Gastrocnemius medialis (tissue), 4 donors: Measurements from ENCODE around the gene BPGM. TPM values are rescaled to one million over a fixed set of nuclear protein-coding genes. Genes with fewer than 3 reads are reported as not detected.

Experiments
- ATAC-seq, 2 donors: fragments of 150-250 bp; one replicate each; pipeline ENCODE4 v1.9.1; 2016
- DNase-seq, 2 donors: peaks; one replicate each; pipeline ENCODE4 v3.0.0-alpha.2; 2019
- H3K27ac ChIP-seq, 4 donors: fragments of 200-600 bp; sonication (generic); 1 replicate in 1 of 4; 2 replicates in 3 of 4; pipeline ENCODE4 v1.5.1; 2016 to 2018; ENCODE audit warnings: mild to moderate bottlenecking in 2 of 4, moderate library complexity in 1 of 4
- H3K27me3 ChIP-seq, 3 donors: fragments of 200-600 bp; sonication (generic) in 2 of 3; 1 replicate in 1 of 3; 2 replicates in 2 of 3; pipeline versions ENCODE4 v1.5.1 to v1.6.0; 2016 to 2019; ENCODE audit warnings: mild to moderate bottlenecking in 1 of 3, moderate library complexity in 1 of 3
- H3K36me3 ChIP-seq, 2 donors: fragments of 200-600 bp; sonication (generic) in 1 of 2; one replicate each; pipeline ENCODE4 v1.5.1; 2017 to 2018
- H3K4me1 ChIP-seq, 2 donors: fragments of 200-600 bp; sonication (generic) in 1 of 2; one replicate each; pipeline ENCODE4 v1.5.1; 2016 to 2017; ENCODE audit warnings: mild to moderate bottlenecking in 2 of 2
- H3K4me3 ChIP-seq, 4 donors: fragments of 200-600 bp; sonication (generic) in 3 of 4; 1 replicate in 1 of 4; 2 replicates in 3 of 4; pipeline ENCODE4 v1.5.1; 2016 to 2019; ENCODE audit warnings: mild to moderate bottlenecking in 2 of 4
- H3K9me3 ChIP-seq, 3 donors: fragments of 200-600 bp; sonication (generic) in 2 of 3; 1 replicate in 1 of 3; 2 replicates in 2 of 3; pipeline ENCODE4 v1.5.1; 2016 to 2019
- POLR2A ChIP-seq, 2 donors: fragments of 450-650 bp; IDR thresholded peaks; one replicate each; pipeline ENCODE4 v1.6.1; 2017; ENCODE audit warnings: antibody characterized with exemption in 2 of 2, mild to moderate bottlenecking in 2 of 2, moderate library complexity in 2 of 2
- in situ Hi-C, 4 donors: fragments of 200-750 bp; cut with MboI; loops; one replicate each; pipeline versions ENCODE4 v1.15.0 to v1.8.0; 2017; ENCODE audit warnings: low sequenced_read_pairs in 4 of 4
- intact Hi-C: fragments of 100-400 bp; cut with DNase I; formaldehyde crosslinking; loops from one replicate; pipeline ENCODE4 v1.15.1; 2023; ENCODE audit warnings: low total_unique reads
- total RNA-seq, 4 donors: library from RNA; depleted of rRNA; stranded (reverse); fragments of >200 nt; gene quantifications; one replicate each; pipeline versions ENCODE4 v1.1.0 to v1.2.3, GENCODE V29; 2016
- TF ChIP-seq, protein P1 (sequence below), 5 experiments: fragments of 450-650 bp in 3 of 5; fragments of 200-600 bp in 2 of 5; sonication (generic) in 2 of 5; IDR thresholded peaks in 4 of 5; conservative IDR thresholded peaks in 1 of 5; 1 replicate in 4 of 5; 2 replicates in 1 of 5; pipeline ENCODE4 v1.5.1; 2016 to 2019; ENCODE audit warnings: antibody characterized with exemption in 5 of 5, mild to moderate bottlenecking in 3 of 5, moderate library complexity in 3 of 5

The BPGM gene
- total RNA-seq, 4 donors from 2014 or later: 11.3 to 24.5 (median 13.6) TPM

DNA sequence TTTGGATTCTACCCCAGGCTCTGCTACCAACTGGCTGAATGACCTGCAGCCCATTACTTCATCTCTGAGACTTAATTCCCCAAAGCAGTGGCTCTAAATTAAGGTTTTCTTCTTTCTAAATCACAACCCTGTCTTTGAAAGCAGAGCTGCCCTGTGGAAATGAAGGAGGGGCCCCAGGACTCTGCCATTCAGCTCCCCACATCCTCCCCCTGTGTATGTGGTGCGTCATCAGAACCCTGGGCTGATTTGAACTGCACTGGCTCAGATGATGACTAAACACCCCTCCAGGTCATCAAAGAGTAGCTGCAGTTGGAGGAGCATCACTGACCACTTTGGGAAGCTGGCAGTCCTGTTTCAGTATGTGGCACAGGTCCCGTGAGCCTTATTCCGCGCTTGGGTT lies 46.6 kb downstream of the BPGM start:
- peak in 1 of 2 donors; percentile 9 for ATAC-seq
- no peak overlapping the region for H3K4me3 ChIP-seq
- no peaks in the 10 kb centered on the region for H3K36me3 ChIP-seq
- H3K27me3 ChIP-seq: no peaks in the 10 kb centered on the region
- H3K27ac ChIP-seq: peak overlapping the region in 1 of 4 donors; percentile 30
- H3K4me1 ChIP-seq: peaks cover 0 to 7% of the 10 kb centered on the region in 2 donors
- DNase-seq: peak in 1 of 2 donors; percentile 38
- TF ChIP-seq, protein P1, sequence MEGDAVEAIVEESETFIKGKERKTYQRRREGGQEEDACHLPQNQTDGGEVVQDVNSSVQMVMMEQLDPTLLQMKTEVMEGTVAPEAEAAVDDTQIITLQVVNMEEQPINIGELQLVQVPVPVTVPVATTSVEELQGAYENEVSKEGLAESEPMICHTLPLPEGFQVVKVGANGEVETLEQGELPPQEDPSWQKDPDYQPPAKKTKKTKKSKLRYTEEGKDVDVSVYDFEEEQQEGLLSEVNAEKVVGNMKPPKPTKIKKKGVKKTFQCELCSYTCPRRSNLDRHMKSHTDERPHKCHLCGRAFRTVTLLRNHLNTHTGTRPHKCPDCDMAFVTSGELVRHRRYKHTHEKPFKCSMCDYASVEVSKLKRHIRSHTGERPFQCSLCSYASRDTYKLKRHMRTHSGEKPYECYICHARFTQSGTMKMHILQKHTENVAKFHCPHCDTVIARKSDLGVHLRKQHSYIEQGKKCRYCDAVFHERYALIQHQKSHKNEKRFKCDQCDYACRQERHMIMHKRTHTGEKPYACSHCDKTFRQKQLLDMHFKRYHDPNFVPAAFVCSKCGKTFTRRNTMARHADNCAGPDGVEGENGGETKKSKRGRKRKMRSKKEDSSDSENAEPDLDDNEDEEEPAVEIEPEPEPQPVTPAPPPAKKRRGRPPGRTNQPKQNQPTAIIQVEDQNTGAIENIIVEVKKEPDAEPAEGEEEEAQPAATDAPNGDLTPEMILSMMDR (IDR thresholded peaks at IDR 0.05 in 4 of 5, conservative IDR thresholded peaks at IDR 0.05 in 1 of 5): no peak
- no peak for TF ChIP-seq POLR2A (IDR thresholded peaks at IDR 0.05)
- in situ Hi-C loops: loop anchor here in 2 of 4 donors (25.0 kb wide), 1 partner anchor 269 kb away; no protein-coding TSS in a partner anchor
- no peaks in the 10 kb centered on the region for H3K9me3 ChIP-seq
- intact Hi-C loops: loop anchor here (5.0 to 10.0 kb wide), 3 partner anchors 202 to 479 kb away; partner anchors contain the start of gene CYREN

DNA sequence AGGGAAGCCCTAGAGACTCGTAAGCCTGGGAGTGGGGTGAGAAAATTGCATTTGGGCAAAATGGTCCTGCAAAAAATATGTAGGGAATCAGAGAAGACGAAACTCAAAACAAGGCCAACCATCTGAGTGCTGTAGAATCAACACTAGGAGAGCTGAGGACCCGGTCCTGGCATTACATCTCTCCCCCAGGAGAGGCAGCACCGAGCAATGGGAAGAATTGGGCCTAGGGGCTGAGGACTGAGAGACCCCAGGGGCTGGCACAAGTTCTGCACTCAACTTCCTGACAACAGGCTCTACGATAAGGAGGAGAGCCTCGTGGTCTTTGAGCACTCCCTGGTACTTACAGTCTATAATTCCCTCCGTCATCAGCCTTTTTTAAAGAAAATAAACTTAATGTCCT lies 47.6 kb downstream of the BPGM start:
- intact Hi-C loops: loop anchor here (5.0 to 10.0 kb wide), 3 partner anchors 201 to 478 kb away; partner anchors contain the start of gene CYREN
- in situ Hi-C loops: loop anchor here in 2 of 4 donors (25.0 kb wide), 1 partner anchor 268 kb away; no protein-coding TSS in a partner anchor
- peaks cover 0 to 7% of the 10 kb centered on the region in 2 donors for H3K4me1 ChIP-seq
- no peaks in the 10 kb centered on the region for H3K36me3 ChIP-seq
- no peaks in the 10 kb centered on the region for H3K27me3 ChIP-seq
- TF ChIP-seq, protein P1 (IDR thresholded peaks at IDR 0.05 in 4 of 5, conservative IDR thresholded peaks at IDR 0.05 in 1 of 5): no peak
- DNase-seq (no peak), ATAC-seq (no peak)
- no peak overlapping the region for H3K4me3 ChIP-seq
- peak overlapping the region in 1 of 4 donors; percentile 30 for H3K27ac ChIP-seq
- H3K9me3 ChIP-seq: no peaks in the 10 kb centered on the region

DNA sequence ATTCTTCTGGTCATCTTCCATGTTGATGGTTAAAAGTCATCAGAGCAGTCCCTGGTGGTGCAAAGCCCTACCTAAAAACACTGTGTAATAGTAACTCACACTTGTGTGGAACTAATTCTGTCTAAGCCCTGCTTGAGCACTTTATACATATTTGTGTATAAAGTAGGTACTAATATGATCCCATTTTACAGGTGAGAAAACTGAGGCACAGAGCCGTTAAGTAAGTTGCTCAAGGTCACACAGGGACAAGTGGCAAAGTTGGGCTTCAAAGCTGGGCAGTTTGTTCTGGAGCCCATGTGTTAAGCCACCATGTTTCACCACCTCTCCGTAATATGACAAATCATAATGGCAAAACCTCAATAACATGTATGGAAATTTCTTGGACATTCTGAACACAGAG lies 48.1 kb downstream of the BPGM start:
- H3K27ac ChIP-seq: peak overlapping the region; percentile 30 to 54 (median 37)

DNA sequence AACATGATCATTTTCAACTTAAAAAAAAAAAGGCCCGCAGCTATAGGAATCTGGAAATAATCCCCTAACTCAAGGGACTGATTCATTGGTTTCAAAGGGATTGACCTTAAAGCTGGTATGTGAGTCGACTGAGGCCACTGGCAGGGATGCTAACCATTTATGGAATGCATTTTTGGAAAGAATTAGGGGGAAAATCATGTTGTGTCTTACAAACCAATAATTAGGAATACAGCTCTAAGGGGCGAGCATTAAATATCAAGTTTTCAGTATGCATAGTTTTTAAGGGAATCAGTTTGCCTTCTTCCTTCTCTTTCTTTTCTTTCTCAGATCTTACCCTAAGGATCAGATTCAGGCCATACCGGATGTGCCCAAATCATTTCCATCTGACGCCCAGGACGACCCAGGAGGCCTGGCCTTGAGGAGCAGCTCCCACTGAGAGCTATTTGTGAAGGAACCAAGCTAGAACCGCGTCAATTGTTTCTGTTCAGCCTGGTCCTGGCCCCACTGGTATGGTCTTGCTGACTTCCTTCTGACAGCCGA lies 48.7 kb downstream of the BPGM start:
- Histone ChIP-seq H3K27ac (peak overlapping the region; percentile 30 to 67 (median 49)), H3K36me3 (no peaks in the 10 kb centered on the region), H3K4me3 (no peak overlapping the region), H3K27me3 (no peaks in the 10 kb centered on the region), H3K4me1 (peaks cover 0 to 4% of the 10 kb centered on the region in 2 donors), H3K9me3 (no peaks in the 10 kb centered on the region)
- ATAC-seq (peak in 1 of 2 donors; percentile 55), DNase-seq (no peak)
- in situ Hi-C loops (loop anchor here in 2 of 4 donors (25.0 kb wide), 1 partner anchor 267 kb away; no protein-coding TSS in a partner anchor), intact Hi-C loops (loop anchor here (10.0 kb wide), 1 partner anchor 199 kb away; no protein-coding TSS in a partner anchor)
- TF ChIP-seq, protein P1 (IDR thresholded peaks at IDR 0.05 in 4 of 5, conservative IDR thresholded peaks at IDR 0.05 in 1 of 5): no peak
- no peak for TF ChIP-seq POLR2A (IDR thresholded peaks at IDR 0.05)

More for the DNA sequence above, 48.1 kb downstream of the BPGM start:
- no peak overlapping the region for H3K4me3 ChIP-seq
- ATAC-seq (no peak), DNase-seq (no peak)
- peaks cover 0 to 7% of the 10 kb centered on the region in 2 donors for H3K4me1 ChIP-seq
- in situ Hi-C loops: loop anchor here in 2 of 4 donors (25.0 kb wide), 1 partner anchor 268 kb away; no protein-coding TSS in a partner anchor
- TF ChIP-seq POLR2A (IDR thresholded peaks at IDR 0.05): no peak
- TF ChIP-seq, protein P1 (IDR thresholded peaks at IDR 0.05 in 4 of 5, conservative IDR thresholded peaks at IDR 0.05 in 1 of 5): no peak
- intact Hi-C loops: loop anchor here (5.0 to 10.0 kb wide), 3 partner anchors 200 to 478 kb away; partner anchors contain the start of gene CYREN
- no peaks in the 10 kb centered on the region for H3K9me3 ChIP-seq
- no peaks in the 10 kb centered on the region for H3K36me3 ChIP-seq
- no peaks in the 10 kb centered on the region for H3K27me3 ChIP-seq
